OCI-LY7 (cell line): Measurements from ENCODE around the gene OTUD7B.

Experiments used
- EZH2phosphoT487 ChIP-seq: fragments of 200-600 bp; sonication (generic); IDR thresholded peaks from 2 replicates; pipeline ENCODE4 v1.6.1; 2018; ENCODE audit warnings: low read depth, borderline replicate concordance, mild to moderate bottlenecking, mixed run types, antibody characterized with exemption, low read length, moderate library complexity, mixed read lengths
- TF ChIP-seq, protein P1 (sequence below): fragments of 200-600 bp; sonication (generic); conservative IDR thresholded peaks from 2 replicates; pipeline ENCODE4 v1.5.1; 2014; ENCODE audit warnings: mild to moderate bottlenecking, antibody characterized with exemption, low read length, moderate library complexity, mixed read lengths

GRCh38 chr1:149916898-149917252 lies 93.7 kb downstream of the OTUD7B start:
- TF ChIP-seq, protein P1, sequence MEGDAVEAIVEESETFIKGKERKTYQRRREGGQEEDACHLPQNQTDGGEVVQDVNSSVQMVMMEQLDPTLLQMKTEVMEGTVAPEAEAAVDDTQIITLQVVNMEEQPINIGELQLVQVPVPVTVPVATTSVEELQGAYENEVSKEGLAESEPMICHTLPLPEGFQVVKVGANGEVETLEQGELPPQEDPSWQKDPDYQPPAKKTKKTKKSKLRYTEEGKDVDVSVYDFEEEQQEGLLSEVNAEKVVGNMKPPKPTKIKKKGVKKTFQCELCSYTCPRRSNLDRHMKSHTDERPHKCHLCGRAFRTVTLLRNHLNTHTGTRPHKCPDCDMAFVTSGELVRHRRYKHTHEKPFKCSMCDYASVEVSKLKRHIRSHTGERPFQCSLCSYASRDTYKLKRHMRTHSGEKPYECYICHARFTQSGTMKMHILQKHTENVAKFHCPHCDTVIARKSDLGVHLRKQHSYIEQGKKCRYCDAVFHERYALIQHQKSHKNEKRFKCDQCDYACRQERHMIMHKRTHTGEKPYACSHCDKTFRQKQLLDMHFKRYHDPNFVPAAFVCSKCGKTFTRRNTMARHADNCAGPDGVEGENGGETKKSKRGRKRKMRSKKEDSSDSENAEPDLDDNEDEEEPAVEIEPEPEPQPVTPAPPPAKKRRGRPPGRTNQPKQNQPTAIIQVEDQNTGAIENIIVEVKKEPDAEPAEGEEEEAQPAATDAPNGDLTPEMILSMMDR, result no peak
- no peak for TF ChIP-seq EZH2phosphoT487
